Activated CD4-positive, alpha-beta T cell treated with anti-CD3 and anti-CD28 coated beads for 1 hour (primary cell): ENCODE data around the gene BICDL2.

ENCODE experiments used
- DNase-seq: peaks from one replicate; pipeline ENCODE4 v3.0.0-alpha.2; 2020

The BICDL2 gene

GRCh38 chr16:3045758-3046640 lies 9.3 kb upstream of the BICDL2 start, which contains the start of gene MMP25:
TSS of gene MMP25 (plus strand) at chr16:3046561. CDS start at chr16:3046918, 357 bp downstream.
- DNase-seq, result no peak

DNA sequence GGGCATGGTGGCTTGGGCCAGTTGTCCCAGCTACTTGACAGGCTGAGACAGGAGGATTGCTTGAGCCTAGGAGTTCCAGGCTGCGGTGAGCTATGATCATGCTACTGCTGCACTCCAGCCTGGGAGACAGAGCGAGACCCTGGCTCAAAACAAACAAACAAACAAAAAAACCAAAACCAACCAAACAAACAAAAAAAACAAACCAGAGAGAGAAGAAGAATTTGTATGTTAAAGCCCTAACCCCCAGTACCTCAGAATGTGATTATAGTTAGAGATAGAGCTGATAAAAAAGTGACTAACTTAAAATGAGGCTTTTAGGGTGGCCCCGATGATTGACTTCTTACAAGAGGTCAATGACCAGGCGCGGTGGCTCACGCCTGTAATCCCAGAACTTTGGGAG lies 8.0 kb upstream of the BICDL2 start:
- DNase-seq, result no peak

GRCh38 chr16:3042376-3042775 lies 5.6 kb upstream of the BICDL2 start:
- no peak for DNase-seq

DNA sequence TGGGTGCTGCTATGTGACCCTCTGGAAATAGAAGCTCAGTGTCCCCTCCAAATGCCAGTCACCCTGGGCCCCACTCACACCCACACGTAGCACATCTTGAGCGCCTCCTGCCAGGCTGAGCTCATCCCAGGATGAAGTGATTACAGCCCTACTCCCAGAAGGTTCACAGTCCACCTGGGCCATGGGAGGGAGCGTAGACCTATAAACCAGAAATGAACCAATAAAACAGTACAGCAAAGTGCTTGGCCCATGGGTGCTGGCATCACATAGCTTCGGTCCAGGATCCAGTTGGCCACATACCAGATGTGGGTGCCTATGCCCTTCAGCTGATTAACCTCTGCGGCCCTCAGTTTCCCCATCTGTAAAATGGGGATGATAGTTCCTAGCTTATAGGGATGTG lies 2.2 kb upstream of the BICDL2 start:
- no peak for DNase-seq

DNA sequence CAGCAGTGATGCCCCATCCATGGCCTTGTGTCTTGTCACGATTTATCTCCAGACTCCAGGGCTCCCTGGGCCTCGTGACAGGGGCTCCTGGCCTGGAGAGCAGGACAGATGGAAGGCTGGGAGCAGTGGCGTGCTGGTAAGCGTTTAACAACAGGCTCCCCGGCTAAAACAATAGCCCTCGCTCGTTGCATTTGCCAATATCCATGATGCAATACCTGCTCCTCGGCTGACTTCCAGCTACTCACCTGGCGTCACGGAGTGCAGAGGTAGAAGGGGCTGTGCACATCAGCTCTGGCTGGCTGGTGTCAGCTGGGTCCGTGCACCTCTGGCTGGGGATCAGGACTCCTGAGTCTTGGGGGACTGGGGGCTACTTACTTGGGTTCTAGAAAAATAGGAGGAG lies 1.5 kb upstream of the BICDL2 start:
- DNase-seq, result no peak

- DNase-seq, result no peak
Observed at GRCh38 chr16:3035972-3036725, 595 bp downstream of the BICDL2 start.

DNA sequence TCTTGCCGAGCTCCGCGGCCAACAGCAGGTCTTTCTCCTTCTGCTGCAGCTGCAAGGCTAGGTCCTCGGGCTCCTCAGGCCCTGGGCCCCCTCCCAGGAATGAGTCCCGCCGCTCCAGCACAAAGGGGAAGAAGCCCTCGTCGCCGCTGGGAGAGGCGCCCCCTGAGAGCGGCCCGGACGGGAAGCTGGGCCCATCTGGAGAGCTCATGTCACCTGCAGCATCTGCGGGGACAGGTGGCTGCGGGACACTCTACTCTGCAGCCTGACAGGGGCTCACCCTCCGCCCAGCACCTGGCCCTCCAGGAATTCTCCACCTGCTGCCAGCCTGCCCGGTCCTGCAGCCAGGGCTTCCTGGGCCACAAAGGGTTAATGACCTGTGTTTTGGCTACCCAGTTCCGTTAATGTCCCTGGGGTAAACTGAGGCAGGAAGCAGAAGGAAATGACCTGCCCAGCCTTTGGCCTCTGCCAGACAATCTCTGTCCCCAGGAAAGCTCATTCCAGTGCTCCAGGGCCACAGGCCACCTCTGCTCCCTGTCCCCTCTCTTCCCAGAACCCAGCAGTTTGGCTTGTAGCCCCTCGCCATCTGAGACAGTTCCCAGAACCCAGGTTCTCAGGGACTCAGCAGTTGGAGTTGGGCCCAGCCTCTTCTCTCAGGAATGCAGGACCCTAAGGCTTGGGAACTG lies 1.3 kb downstream of the BICDL2 start:
- DNase-seq, result no peak

DNA sequence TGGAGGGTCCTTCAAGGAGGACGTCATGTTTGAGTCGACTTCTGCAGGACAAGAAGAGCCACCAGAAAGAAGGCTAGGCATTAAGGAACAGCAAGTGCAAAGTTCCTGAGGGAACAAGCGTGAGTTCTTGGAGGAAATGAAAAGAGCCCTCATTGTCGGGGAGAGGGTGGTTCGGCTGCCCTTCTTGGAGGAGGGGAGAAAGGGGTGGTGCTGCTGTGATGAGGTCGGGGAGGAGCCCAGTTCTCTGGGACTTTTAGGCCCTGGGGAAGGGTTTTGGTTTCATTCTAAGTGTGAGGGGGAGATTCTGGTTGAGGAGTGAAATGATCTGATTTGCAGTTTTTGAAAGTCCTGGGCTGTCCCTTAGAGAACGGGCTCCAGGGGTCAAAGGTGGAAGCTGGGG lies 4.1 kb downstream of the BICDL2 start:
- no peak for DNase-seq

- no peak for DNase-seq
Observed at GRCh38 chr16:3030222-3031212, 6.2 kb downstream of the BICDL2 start.

DNA sequence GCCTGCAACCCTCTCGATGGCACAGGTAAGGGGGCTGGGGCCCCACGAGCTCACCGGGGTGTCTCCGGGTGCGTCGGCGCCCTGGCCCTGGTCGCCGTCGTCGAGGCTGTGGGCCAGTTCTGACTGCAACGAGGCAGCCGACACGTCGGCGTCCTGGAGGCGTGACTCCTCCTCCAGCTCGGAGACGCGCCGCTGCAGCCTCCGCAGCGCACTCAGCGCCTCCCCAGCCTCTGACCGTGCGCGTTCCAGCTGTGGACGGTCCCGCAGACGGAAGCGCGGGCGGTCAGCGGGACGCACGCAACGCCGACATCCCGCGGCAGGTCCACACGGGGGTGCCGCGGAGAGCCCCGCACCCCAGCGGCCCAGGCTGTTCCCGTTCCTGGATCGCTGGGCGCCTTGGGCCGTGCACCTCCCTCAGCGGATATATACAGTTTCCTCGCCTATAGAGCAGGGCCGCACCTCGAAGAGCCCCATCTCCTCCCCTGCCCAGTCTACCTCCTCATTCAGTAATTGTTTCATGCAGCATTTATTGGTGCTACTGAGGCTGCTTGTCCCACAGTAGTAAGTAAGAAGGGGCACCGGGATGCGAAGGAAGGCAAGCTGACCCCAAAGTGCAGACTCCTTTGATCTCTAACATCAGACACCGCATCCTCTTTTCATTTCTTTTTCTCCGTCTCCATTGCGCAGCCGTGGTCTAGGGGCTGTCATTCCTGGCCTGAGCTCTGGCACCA lies 7.1 kb downstream of the BICDL2 start:
- DNase-seq, result no peak

DNA sequence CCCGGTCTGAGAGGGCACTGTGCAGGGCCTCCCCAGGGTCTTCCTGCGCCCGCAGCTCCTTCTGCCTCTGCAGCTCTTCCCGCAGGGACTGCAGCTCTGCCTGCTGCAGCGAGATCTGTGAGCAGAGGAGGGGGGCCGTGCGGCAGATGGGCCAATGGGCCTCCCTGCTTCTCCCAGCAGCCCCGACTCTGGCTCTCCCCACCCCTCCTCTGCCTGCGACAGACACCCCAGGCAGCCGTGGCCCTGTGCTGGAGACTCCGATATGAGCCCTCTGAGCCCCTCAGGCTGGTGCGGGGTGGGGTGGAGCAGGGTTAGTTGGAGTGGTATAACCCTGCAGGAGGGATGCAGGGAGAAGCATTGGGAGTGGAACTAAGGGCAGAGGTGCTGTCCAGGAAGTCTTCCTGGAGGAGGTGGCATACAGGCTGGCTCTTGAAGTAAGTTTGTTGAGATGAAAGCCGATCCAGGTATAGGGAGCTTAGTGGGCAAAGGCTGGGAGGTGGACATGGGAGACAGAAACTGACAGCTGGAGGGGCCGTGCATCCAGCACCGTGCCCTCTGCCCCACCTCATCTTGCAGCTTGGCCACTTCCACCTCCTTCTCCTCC lies 7.9 kb downstream of the BICDL2 start:
- no peak for DNase-seq

- DNase-seq, result peak; percentile 79
Observed at GRCh38 chr16:3027983-3028715, 8.6 kb downstream of the BICDL2 start.

DNA sequence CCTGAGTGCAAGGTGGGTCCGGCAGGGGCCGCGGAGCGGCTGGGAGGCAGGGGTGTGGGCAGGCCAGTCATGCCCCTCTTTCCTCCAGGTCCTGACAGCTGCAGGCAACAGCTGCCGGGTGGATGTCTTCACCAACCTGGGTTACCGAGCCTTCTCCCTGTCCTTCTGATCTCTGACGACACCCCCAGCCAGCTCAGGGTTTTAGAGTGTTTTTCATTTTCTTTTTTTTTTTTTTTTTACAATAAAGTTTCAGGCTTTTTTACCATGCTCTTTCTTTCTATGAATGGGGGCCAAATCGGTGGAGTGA lies 9.3 kb downstream of the BICDL2 start:
- DNase-seq, result no peak

DNA sequence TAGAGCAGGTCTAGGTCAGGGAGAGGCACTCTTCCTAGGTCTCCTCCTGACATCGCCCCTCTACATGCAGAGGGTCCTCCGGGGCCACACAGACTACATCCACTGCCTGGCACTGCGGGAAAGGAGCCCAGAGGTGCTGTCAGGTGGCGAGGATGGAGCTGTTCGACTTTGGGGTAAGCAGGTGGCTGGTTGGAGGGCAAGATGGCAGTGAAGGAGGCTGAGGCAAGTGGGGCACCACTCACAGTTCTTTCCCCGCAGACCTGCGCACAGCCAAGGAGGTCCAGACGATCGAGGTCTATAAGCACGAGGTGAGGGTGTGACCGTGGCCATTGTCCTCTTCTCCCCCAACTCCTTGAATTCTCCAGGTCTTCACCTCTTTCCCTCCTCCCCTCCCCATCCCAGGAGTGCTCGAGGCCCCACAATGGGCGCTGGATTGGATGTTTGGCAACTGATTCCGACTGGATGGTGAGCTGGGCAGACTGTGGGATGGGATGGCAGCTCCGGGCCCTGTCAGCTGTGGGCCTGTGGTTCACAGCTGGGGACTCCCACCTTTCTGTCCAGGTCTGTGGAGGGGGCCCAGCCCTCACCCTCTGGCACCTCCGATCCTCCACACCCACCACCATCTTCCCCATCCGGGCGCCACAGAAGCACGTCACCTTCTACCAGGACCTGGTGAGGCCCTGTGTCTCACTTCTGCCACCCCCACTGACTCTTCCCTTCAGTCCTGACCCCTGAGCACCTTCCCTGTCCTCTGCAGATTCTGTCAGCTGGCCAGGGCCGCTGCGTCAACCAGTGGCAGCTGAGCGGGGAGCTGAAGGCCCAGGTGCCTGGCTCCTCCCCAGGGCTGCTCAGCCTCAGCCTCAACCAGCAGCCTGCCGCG lies 9.9 kb downstream of the BICDL2 start:
- no peak for DNase-seq

DNA sequence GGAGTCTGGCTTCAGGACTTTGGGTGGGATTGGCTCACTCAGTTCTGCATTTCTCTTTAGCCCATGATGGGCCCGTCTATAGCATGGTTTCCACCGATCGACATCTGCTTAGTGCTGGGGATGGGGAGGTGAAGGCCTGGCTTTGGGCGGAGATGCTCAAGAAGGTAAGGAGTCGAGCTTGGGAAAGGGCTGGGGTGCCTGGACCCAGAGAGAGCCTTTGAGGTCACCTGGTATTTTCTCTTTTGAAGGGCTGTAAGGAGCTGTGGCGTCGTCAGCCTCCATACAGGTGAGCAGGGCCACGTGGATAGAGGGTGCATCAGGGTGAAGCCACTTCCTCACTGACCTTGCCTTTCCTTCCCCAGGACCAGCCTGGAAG lies 10.8 kb downstream of the BICDL2 start:
- no peak for DNase-seq

DNA sequence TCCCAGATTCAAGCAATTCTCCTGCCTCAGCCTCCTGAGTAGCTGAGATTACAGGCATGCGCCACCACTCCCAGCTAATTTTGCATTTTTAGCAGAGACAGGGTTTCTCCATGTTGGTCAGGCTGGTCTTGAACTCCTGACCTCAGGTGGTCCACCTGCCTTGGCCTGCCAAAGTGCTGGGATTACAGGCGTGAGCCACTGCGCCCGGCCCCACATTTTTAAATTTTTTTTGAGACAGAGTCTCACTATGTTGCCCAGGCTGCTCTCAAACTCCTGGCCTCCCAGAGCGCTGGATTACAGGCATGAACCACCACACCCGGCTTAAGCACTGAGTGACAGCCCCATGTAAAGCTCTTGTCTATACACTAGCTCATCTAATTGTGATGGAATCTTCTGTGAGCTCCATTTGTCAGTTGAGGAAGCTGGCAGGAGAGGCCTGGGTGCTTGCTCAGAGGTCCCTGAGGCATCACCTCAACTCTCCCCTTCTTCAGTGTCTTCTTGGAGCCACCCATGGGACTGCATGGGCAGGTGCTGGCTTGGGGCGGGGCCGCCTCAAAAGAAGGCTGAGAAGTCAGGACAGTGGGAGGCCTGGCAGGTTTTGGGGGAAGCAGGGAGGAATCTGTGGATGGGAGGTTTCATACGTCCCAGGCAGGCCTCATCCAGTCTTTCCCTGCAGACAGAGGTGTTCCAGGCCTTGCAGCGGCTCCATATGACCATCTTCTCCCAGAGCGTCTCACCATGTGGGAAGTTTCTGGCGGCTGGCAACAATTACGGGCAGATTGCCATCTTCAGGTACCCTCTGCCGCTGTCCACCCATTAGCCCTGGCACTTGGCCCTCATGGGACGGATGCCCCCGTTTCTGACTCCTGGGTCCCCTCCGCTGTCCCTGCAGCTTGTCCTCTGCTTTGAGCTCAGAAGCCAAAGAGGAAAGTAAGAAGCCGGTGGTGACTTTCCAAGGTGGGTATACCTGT lies 11.4 kb downstream of the BICDL2 start:
- no peak for DNase-seq

DNA sequence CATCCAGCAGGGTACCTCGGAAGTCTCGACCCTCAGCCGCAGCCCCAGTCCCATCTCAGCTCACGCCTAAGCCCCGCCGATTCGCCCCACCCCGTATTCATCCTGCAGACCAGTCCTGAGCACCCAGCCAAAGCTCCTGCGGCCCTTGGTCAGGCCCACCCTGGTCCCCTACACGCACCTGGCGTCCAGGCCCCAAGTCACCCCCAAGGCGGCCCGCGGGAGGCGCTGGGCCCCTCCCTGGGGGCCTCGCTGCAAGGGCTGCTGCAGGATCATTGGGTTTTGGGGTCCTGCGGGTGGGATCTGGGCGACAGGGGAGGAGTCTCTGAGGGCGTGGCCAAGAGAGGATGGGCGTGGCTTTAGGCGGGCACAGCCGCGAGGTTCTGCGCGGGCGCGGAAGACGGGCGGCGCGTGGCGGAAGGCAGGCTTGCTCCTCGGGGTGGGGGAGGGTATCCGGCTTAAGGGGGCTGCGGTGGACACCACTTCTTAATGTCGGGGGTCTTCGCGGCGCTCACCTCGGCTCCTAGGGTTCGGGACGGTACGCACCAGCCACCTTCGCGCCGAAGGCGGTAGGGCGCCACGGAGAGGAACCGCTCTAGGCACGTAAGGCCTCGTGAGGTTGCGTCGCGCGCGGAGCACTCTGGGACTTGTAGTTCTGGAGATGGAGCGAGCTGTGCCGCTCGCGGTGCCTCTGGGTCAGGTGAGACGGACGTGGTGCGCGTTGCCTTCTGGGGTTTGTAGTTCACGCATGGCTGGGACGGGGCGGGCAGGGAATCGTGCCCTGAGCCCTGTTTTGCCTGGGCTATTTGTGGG lies 12.9 kb downstream of the BICDL2 start, which contains the start of the genes HCFC1R1 and THOC6:
Gene HCFC1R1, minus strand, starts transcription at position 274 of the 810 bp plus-strand sequence. Its CDS starts 1 bp downstream, at position 273.
Gene THOC6, plus strand, starts transcription at position 367 of the 810 bp plus-strand sequence. Its CDS starts 292 bp downstream, at position 659.
- DNase-seq, result peak; percentile 93
